Ectodermal cell (in vitro differentiated cells): Measurements from ENCODE around the gene SPR.

Experiments used
- H3K27ac ChIP-seq: 2 replicates; pipeline ENCODE4 v1.7.0; 2013; ENCODE audit warnings: mild to moderate bottlenecking, low read depth, low read length; ENCODE audit not compliant: insufficient read depth, poor library complexity, severe bottlenecking
- H3K27me3 ChIP-seq: 2 replicates; pipeline ENCODE4 v1.7.0; 2013; ENCODE audit warnings: mild to moderate bottlenecking, low read length; ENCODE audit not compliant: insufficient read depth, control insufficient read depth, poor library complexity, severe bottlenecking
- H3K36me3 ChIP-seq: one replicate; pipeline ENCODE4 v1.7.0; 2013; ENCODE audit warnings: low read length; ENCODE audit not compliant: control insufficient read depth, insufficient read depth
- H3K4me1 ChIP-seq: one replicate; pipeline ENCODE4 v1.7.0; 2013; ENCODE audit warnings: low read length; ENCODE audit not compliant: control insufficient read depth, insufficient read depth
- H3K4me3 ChIP-seq: 2 replicates; pipeline ENCODE4 v1.7.0; 2013; ENCODE audit warnings: low read depth, low read length, control low read depth; ENCODE audit not compliant: insufficient read depth
- H3K9me3 ChIP-seq: 2 replicates; pipeline ENCODE4 v1.7.0; 2013; ENCODE audit warnings: mild to moderate bottlenecking, low read length, moderate library complexity; ENCODE audit not compliant: control insufficient read depth
- WGBS, 2 experiments: methylation state at CpG; one replicate each; pipeline ENCODE4 v1.1.7; 2013; ENCODE audit warnings: missing lambda C conversion rate in 2 of 2; 5-methylcytosine and 5-hydroxymethylcytosine counted together

SPR gene

GRCh38 chr2:72940786-72941185, 53.6 kb downstream of the SPR start:
- Histone ChIP-seq H3K4me3 (no peak overlapping the region), H3K36me3 (no peaks in the 10 kb centered on the region), H3K27ac (no peak overlapping the region), H3K4me1 (peaks cover 3% of the 10 kb centered on the region), H3K27me3 (peaks cover 5% of the 10 kb centered on the region), H3K9me3 (no peaks in the 10 kb centered on the region)
- 31 to 37% methylated on average over 6 of the region's 6 CpGs for WGBS, 2 experiments
